Chondrocyte (in vitro differentiated cells): ENCODE results near the gene KISS1R. TPM values are rescaled to one million over a fixed set of nuclear protein-coding genes. Genes with fewer than 3 reads are reported as not detected.

Source experiments
- DNase-seq: peaks from one replicate; pipeline ENCODE4 v3.0.0; 2021; ENCODE audit warnings: mixed read lengths, low spot score
- H3K27ac Mint-ChIP-seq: one replicate; pipeline ENCODE4 v1.8.0; 2021; ENCODE audit warnings: mild to moderate bottlenecking, moderate library complexity, mixed read lengths; ENCODE audit not compliant: unreplicated experiment
- H3K27me3 Mint-ChIP-seq: 2 replicates; pipeline ENCODE4 v1.8.0; 2021; ENCODE audit warnings: low read depth, mixed read lengths
- H3K36me3 Mint-ChIP-seq: 2 replicates; pipeline ENCODE4 v1.8.0; 2021; ENCODE audit warnings: low read depth, mixed read lengths
- H3K4me1 Mint-ChIP-seq: 2 replicates; pipeline ENCODE4 v1.8.0; 2021; ENCODE audit warnings: low read depth, mild to moderate bottlenecking, mixed read lengths
- H3K4me3 Mint-ChIP-seq: one replicate; pipeline ENCODE4 v1.8.0; 2021; ENCODE audit warnings: mild to moderate bottlenecking, moderate library complexity, mixed read lengths; ENCODE audit not compliant: unreplicated experiment
- H3K9me3 Mint-ChIP-seq: 2 replicates; pipeline ENCODE4 v1.8.0; 2021; ENCODE audit warnings: low read depth, mixed read lengths
- total RNA-seq: library from RNA; stranded (reverse); gene quantifications from 3 replicates; pipeline ENCODE4 v1.2.1, GENCODE V29; 2021
- TF ChIP-seq, protein P1 (sequence below): fragments of 200-600 bp; sonication (generic); IDR thresholded peaks from 2 replicates; pipeline ENCODE4 v1.5.0; 2021; ENCODE audit warnings: antibody characterized with exemption, mild to moderate bottlenecking, moderate library complexity

The KISS1R gene
- total RNA-seq, 1 donor from 2014 or later, result 0.17 TPM

DNA sequence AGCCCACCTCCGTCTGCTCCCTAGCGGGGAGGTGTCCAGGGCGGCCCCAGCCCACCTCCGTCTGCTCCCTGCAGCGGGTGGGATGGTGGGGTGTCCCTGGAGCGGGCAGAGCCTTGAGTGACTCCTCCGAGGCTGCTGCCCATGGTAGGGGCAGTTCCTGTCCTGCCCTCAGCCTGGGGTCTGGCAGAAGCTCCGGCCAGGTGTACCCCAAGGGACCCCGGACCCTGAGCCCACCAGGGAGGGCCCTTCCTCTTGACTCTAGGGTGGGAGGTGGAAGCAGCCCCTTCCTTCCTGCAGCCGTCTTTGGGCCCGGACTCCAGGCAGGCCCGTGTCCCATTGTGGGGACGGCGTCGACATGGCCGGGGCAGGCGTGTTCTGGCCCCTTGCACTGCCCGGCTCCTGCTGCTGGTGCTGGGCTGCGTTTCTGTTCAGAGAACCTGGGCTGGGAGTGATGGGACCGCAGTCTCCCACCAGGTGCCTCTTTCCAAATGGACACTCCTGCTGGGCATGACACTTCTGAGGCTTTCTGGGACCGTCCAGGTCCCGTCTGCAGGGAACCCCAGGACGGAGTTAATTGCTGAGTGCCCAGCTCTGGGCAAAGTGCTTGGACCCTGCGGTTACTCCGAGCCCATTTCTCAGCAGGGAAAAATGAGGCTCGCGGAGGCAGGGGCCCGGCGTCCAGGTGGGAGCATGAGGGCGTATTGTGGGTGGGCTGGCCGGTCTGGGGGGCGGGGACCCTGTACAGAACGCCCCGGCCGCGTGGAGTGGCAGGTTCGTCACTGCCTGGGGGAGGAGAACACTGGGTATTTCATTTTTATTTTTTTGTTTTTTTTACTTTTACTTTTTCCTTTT lies 28.5 kb downstream of the KISS1R start:
- H3K27ac Mint-ChIP-seq, result no peak overlapping the region
- peaks cover 2% of the 10 kb centered on the region for H3K36me3 Mint-ChIP-seq
- TF ChIP-seq, protein P1, sequence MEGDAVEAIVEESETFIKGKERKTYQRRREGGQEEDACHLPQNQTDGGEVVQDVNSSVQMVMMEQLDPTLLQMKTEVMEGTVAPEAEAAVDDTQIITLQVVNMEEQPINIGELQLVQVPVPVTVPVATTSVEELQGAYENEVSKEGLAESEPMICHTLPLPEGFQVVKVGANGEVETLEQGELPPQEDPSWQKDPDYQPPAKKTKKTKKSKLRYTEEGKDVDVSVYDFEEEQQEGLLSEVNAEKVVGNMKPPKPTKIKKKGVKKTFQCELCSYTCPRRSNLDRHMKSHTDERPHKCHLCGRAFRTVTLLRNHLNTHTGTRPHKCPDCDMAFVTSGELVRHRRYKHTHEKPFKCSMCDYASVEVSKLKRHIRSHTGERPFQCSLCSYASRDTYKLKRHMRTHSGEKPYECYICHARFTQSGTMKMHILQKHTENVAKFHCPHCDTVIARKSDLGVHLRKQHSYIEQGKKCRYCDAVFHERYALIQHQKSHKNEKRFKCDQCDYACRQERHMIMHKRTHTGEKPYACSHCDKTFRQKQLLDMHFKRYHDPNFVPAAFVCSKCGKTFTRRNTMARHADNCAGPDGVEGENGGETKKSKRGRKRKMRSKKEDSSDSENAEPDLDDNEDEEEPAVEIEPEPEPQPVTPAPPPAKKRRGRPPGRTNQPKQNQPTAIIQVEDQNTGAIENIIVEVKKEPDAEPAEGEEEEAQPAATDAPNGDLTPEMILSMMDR, result no peak
- H3K27me3 Mint-ChIP-seq, result no peaks in the 10 kb centered on the region
- no peak for DNase-seq
- H3K4me3 Mint-ChIP-seq, result no peak overlapping the region
- H3K9me3 Mint-ChIP-seq, result no peaks in the 10 kb centered on the region
- peaks cover 9% of the 10 kb centered on the region for H3K4me1 Mint-ChIP-seq

- TF ChIP-seq, protein P1, result no peak
- Mint-ChIP-seq H3K4me3 (no peak overlapping the region), H3K27ac (no peak overlapping the region)
Observed at GRCh38 chr19:947090-947706, 30.1 kb downstream of the KISS1R start.

DNA sequence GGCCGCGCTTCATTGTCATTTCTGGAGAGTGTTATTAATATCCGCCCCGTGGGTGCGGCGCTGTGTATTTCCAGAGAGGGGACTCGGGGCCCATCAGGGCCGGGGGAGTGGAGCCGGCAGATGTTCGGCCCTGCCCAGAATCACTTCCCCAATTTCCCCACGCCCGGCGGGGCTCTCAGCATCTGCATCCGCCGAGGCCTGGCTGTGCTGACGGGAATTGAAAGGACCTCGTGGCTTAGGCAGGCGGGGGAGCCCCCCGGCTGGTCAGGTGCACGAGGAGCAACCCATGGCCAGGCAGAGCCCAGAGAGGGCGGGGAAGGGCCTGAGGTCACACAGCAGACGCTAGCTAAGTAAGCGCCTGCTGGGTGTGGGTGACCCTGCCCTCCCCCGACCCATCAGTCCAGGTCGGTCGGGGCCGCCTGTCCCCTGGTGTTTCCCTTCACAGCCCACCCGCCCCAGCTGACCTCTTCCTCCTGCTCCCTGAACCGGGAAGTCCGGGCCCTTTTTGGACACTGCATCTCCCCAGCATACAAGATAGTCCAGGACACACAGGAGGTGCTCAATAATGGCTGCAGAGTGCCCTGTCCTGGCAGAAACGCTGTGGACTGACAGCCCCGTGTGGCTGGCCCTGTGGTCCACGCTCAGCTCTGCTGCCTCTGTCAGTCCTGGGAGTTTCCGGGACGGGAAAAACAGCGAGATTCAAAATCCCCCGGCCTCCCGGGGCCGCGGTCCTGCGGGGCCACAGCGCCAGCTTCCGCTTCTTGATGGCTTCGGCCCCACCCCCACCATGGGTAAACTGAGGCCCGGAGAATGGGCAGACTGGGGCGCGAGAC lies 30.8 kb downstream of the KISS1R start:
- Mint-ChIP-seq H3K4me3 (no peak overlapping the region), H3K4me1 (peaks cover 10% of the 10 kb centered on the region), H3K27ac (no peak overlapping the region), H3K9me3 (no peaks in the 10 kb centered on the region), H3K36me3 (no peaks in the 10 kb centered on the region), H3K27me3 (no peaks in the 10 kb centered on the region)
- no peak for DNase-seq
- TF ChIP-seq, protein P1, result no peak

More at GRCh38 chr19:947090-947706, 30.1 kb downstream of the KISS1R start:
- Mint-ChIP-seq H3K4me1 (peaks cover 10% of the 10 kb centered on the region), H3K27me3 (no peaks in the 10 kb centered on the region), H3K9me3 (no peaks in the 10 kb centered on the region), H3K36me3 (no peaks in the 10 kb centered on the region)
- no peak for DNase-seq

- no peak for DNase-seq
- no peak overlapping the region for H3K4me3 Mint-ChIP-seq
- H3K4me1 Mint-ChIP-seq, result peaks cover 10% of the 10 kb centered on the region
- TF ChIP-seq, protein P1, result no peak
- no peaks in the 10 kb centered on the region for H3K36me3 Mint-ChIP-seq
- H3K27ac Mint-ChIP-seq, result no peak overlapping the region
- H3K9me3 Mint-ChIP-seq, result no peaks in the 10 kb centered on the region
- no peaks in the 10 kb centered on the region for H3K27me3 Mint-ChIP-seq
Observed at GRCh38 chr19:948842-949496, 31.8 kb downstream of the KISS1R start.
